Measurements from ENCODE around the gene RIOK2. TPM values are rescaled to one million over a fixed set of nuclear protein-coding genes. Genes with fewer than 3 reads are reported as not detected.
"Not testable (repeated sequence)": the region's sequence is repeated elsewhere in the genome, so short reads cannot be mapped to it uniquely, and the experiment has no call there.

Gene RIOK2
- 10 to 100 TPM; 31.0 to 45.4 (median 38.1) TPM for polyA plus RNA-seq (ENCODE audit: insufficient read length in 10 of 10)
- long read RNA-seq, donor 1, partial matches to known transcripts = 0 of 6 reads
- long read RNA-seq, donor 1, other reads (novel, unspliced or antisense) = 0 of 6 reads
- long read RNA-seq, donor 2, partial matches to known transcripts = 0 of 5 reads
- long read RNA-seq, donor 2, other reads (novel, unspliced or antisense) = 0 of 5 reads
- long read RNA-seq, donor 3 = 0 reads
- long read RNA-seq, donor 4, transcript RIOK2-201 (10 exons, 3,922 nt) = major isoform, 8 of 10 reads
- long read RNA-seq, donor 4, partial matches to known transcripts = 0 of 10 reads
- long read RNA-seq, donor 4, other reads (novel, unspliced or antisense) = 0 of 10 reads
- long read RNA-seq, donor 5, transcript RIOK2-201 (10 exons, 3,922 nt) = major isoform, 6 of 9 reads
- long read RNA-seq, donor 5, partial matches to known transcripts = 0 of 9 reads
- long read RNA-seq, donor 5, other reads (novel, unspliced or antisense) = 0 of 9 reads
- long read RNA-seq, donor 6, transcript RIOK2-201 (10 exons, 3,922 nt) = major isoform, 7 of 8 reads
- long read RNA-seq, donor 6, partial matches to known transcripts = 0 of 8 reads
- long read RNA-seq, donor 6, other reads (novel, unspliced or antisense) = 0 of 8 reads
- long read RNA-seq, donor 7, transcript RIOK2-201 (10 exons, 3,922 nt) = major isoform, 6 of 8 reads
- long read RNA-seq, donor 7, partial matches to known transcripts = 0 of 8 reads
- long read RNA-seq, donor 7, other reads (novel, unspliced or antisense) = 0 of 8 reads
- long read RNA-seq, donor 8, transcript RIOK2-201 (10 exons, 3,922 nt) = major isoform, 6 of 7 reads
- long read RNA-seq, donor 8, partial matches to known transcripts = 0 of 7 reads
- long read RNA-seq, donor 8, other reads (novel, unspliced or antisense) = 0 of 7 reads
- long read RNA-seq, donor 9, partial matches to known transcripts = 0 of 1 reads
- long read RNA-seq, donor 9, other reads (novel, unspliced or antisense) = 0 of 1 reads

DNA sequence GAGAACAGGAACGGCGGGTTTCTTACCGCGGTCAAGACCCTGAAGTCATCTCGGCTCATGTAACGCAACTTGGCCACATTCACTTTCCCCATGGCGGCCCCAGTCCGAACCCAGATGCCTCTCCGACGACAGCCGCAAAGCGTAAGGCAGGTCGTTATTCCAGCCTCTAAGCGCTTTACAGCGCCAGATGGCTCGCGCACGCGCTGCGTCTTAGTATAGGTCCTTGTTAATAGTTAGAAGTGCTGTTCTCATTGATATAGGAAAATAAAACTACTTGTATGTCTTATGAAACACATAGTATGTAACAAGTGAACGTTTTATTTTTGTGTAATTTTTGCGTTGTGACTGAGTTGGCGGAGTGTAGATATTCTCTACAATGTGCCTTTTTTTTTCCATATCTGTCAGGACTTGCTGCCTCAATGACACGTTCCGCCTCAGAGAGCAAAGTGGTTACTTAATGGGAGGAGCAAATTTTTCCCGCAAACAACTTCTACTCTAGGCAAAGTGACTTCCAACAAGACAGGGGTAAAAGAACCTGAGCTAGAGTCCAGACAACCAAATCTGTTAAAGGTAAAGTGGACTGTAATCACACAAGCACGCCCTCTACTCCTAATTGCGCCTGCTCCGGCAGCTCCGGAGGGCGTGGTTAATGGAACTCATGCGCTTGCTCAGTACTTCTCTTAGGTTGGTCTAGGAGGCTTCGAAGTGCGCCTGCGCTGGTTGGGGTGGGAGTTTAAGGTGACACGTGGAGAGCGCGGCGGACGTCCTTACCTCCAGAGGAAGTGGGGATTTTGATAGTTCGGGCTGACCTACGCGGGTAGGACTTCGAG is at the start of gene RIOK2:
RIOK2 (minus strand) TSS at position 148 of the 830 bp plus-strand sequence; CDS start at position 92, 56 bp downstream.
- DNase-seq = peak; percentile 96 to 99 (median 96)

DNA sequence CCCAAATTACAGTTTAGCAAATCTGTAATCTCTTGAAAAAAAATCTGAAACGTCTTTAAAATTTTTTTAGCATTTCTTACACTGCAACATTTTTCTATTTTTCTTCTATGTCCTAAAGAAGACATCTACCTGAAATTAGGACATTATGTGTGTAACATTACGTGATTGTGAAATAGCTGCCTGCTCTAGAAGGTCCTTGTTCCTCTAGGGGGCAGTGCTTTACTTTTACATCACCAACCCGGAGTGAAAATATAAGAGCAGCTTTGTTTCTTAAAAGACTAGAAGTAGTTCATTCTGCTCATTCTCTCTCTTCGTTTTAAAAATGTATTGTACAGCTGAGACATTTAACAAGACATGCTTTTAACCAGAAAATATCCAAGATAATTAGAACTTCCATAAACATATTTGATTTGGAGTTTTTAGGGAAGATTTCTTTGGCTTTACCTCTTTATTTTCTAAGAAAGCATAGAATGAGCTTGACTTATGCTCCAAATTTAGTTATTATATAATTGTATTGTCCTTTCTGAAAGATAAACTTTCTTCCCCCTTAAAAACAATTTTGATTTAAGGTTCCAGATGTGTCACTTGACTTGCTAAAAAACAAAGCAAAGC is 48.1 kb upstream of the RIOK2 start:
- peak; percentile 78 to 91 (median 84) for DNase-seq

DNA sequence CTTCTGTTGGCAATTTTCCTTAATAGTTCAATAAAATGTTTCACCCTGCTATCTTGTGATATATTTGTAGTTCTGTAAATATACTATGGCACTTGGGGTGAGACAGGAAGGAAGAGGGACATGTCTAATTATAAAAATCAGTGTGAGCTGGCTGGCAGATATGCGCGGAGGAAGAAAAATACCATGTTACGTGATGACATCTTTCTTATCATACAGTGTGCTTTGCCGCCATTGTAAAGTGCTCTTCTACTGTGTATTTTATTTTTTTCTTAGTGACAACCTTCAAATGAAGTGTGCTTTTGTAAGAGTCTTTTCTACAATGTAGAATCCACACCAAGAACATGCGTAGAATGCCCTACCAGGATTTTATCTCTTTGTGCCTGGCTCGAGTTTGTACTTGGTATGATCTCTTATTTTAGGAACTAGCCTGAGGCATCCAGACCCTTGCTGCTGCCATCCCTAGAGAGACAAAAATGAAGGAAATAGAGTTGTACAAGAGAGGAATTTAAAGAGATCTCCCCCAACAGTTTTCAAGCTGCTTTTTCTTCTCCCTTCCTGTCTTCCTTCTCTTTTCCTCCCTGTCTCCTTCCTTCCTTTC is 46.7 kb upstream of the RIOK2 start:
- DNase-seq = no peak

- DNase-seq = no peak
Observed at GRCh38 chr5:97229196-97229595, 46.1 kb upstream of the RIOK2 start.

GRCh38 chr5:97225222-97225621 is 42.2 kb upstream of the RIOK2 start:
- no peak for DNase-seq

DNA sequence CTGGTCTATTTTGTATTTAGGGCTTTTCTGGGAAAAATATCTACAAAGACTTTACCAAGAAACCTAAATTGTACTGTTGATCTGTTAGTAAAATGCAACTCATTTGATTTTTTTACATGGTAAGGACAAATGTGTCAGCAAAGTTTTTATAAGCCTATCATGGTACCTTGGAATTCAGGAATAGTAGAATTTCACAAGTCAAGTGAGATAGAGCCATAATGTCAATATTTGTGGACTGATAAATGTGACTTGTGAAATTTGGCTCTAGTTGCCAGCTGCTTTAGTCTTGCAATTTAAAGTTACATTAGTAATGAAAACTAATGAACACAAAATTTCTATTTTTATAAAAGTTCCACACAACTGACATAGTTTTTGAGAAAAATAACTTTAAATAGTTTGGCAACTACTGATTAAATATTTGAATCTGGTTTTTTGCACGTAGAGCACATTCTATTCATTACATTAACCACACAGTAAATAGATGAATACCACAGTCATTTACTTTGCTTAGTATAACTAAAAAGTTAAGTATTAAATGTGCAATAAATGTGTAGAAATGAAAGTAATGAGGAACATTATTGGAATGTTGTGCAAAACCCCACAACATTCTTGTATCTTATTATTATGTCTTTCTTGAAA is 41.2 kb upstream of the RIOK2 start:
- DNase-seq = no peak

GRCh38 chr5:97223596-97223995 is 40.5 kb upstream of the RIOK2 start:
- no peak for DNase-seq

GRCh38 chr5:97209343-97209742 is 26.3 kb upstream of the RIOK2 start:
- no peak for DNase-seq

GRCh38 chr5:97208714-97209113 is 25.7 kb upstream of the RIOK2 start:
- DNase-seq = no peak

- DNase-seq = no peak
Observed at GRCh38 chr5:97208184-97208713, 25.2 kb upstream of the RIOK2 start.

- DNase-seq = peak in 1 of 3 donors; percentile 10
Observed at GRCh38 chr5:97194366-97194765, 11.3 kb upstream of the RIOK2 start.

DNA sequence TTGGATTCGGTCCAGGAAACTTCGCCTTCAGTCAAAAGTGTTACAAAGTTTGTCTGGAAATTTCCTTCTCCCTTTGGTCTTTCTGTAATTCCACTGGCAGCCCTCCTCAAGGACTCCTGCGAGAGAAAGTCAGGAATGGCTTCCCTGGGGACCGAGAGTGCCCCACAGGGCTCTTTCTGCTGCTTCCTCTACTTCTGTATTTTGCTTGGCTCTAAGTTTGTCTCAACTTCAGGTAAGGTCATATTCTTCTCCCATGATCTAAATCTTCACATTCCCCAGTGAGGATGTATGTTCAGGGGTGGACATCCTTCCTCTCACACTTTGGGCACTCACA is 10.3 kb upstream of the RIOK2 start:
- no peak for DNase-seq

GRCh38 chr5:97192580-97193354 is 9.7 kb upstream of the RIOK2 start:
- DNase-seq = no peak

DNA sequence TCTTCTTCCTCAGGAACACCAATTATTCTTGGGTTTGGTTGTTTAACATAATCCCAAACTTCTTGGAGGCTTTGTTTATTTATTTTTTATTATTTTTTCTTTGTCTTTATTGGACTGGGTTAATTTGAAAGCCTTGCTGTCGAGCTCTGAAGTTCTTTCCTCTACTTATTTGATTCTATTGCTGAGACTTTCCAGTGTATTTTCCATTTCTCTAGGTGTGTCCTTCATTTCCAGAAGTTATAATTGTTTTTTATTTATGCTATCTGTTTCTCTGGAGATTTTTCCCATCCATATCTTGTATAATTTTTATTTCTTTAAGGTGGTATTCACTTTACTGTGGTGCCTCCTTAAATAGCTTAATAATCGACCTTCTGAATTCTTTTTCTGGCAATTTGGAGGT is 8.8 kb upstream of the RIOK2 start:
- DNase-seq = no peak

- not testable (repeated sequence) for DNase-seq
Observed at GRCh38 chr5:97189523-97189922, 6.5 kb upstream of the RIOK2 start.

- no peak for DNase-seq
Observed at GRCh38 chr5:97183930-97184213, 825 bp upstream of the RIOK2 start.

DNA sequence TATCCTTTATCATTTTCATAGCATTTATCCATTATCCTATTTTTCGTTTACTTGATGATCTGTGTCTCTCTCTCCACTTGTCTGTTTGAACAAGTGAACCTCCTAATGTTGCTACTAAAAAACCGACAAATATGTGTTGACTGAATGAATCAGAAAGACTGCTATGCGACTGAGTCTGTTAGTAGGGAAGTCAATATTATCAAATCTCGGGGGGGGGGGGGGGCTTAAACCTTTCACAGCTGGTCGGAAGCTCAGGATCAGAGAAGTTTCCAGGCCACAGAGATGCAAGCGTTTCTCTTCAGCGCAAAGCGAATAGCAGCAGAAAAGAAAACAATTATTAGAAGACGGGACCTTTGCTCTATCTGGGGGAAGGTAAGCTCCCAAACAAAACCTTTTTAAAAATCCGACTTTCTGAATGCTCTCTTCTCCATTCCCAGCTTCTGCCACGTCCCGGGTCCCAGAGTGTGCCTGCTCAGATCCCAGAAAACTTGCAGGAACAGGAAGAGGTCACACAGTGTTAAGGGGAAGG is 412 bp downstream of the RIOK2 start:
- no peak for DNase-seq

DNA sequence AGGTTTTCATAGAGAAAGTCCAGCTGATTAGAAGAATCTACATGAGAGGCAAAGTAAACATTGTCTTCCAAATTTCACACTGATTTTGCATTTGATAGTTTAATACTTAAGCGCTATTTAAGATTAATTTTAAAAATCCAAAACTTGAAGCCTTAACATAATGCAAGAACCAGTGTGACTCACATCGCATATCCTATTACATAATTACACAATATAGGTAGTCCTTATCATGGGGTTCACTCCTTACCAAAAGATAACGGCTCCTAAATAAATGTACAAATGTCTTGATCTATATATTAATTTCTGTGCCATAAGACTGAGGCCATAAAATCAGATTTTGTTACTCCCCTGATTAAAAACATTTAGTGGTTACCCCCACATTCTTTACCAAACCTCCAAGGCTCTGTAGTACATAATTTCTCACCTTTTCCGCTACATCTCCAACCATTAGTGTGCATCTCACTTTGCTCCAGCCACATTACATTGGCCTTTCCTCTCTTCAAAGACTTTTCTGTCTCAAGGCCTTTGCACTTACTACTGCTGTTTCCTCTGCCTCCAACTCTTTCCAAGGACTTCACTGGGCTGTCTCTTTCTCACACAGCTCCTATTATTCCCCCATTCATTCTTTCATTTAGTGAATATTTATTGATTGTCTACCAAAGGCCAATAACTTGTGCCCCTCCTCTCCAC is 1.0 kb downstream of the RIOK2 start:
- no peak for DNase-seq

GRCh38 chr5:97179457-97179856 is 3.6 kb downstream of the RIOK2 start:
- not testable (repeated sequence) for DNase-seq

Measured in muscle of back (tissue), 13 donors.